Activated CD4-positive, alpha-beta T cell treated with anti-CD3 and anti-CD28 coated beads, Interleukin-10, Interleukin-2, amounts not matched to agents 100 ng/mL and 50 ng/mL, durations not matched to agents 16 hours and 8 hours (primary cell): Measurements from ENCODE around the gene CCDC186.
A peak's percentile ranks its signal among the peaks of the same experiment; 100 is the strongest.

Source experiments
- DNase-seq: peaks from one replicate; pipeline ENCODE4 v3.0.0-alpha.2; 2020

Gene CCDC186

GRCh38 chr10:114173921-114174694 is at the start of gene CCDC186:
Gene CCDC186 (minus strand): TSS chr10:114174203. CDS start chr10:114163268, 10,935 bp downstream.
- DNase-seq = peak; percentile 97

- DNase-seq = no peak
These were observed 49.1 kb upstream of the CCDC186 start for GRCh38 chr10:114223066-114223465.

- no peak for DNase-seq
These were observed 47.2 kb upstream of the CCDC186 start for GRCh38 chr10:114221235-114221634.

- DNase-seq = no peak
These were observed 46.3 kb upstream of the CCDC186 start for GRCh38 chr10:114220281-114220680.

GRCh38 chr10:114215033-114215432 is 41.0 kb upstream of the CCDC186 start:
- DNase-seq = no peak

GRCh38 chr10:114212153-114212552 is 38.1 kb upstream of the CCDC186 start:
- no peak for DNase-seq

- DNase-seq = no peak
These were observed 34.3 kb upstream of the CCDC186 start for GRCh38 chr10:114208351-114208750.

GRCh38 chr10:114207349-114207748 is 33.3 kb upstream of the CCDC186 start:
- DNase-seq = no peak

- no peak for DNase-seq
These were observed 32.9 kb upstream of the CCDC186 start for GRCh38 chr10:114206902-114207301.

GRCh38 chr10:114202812-114203211 is 28.8 kb upstream of the CCDC186 start:
- no peak for DNase-seq

- no peak for DNase-seq
These were observed 25.2 kb upstream of the CCDC186 start for GRCh38 chr10:114199239-114199638.

GRCh38 chr10:114195079-114195478 is 21.1 kb upstream of the CCDC186 start:
- DNase-seq = peak; percentile 61

GRCh38 chr10:114189700-114190099 is 15.7 kb upstream of the CCDC186 start:
- no peak for DNase-seq

GRCh38 chr10:114188900-114189299 is 14.9 kb upstream of the CCDC186 start:
- no peak for DNase-seq

GRCh38 chr10:114188001-114188400 is 14.0 kb upstream of the CCDC186 start:
- DNase-seq = no peak

GRCh38 chr10:114184276-114184675 is 10.3 kb upstream of the CCDC186 start:
- DNase-seq = no peak

- no peak for DNase-seq
These were observed 9.6 kb upstream of the CCDC186 start for GRCh38 chr10:114183563-114183962.

- DNase-seq = no peak
These were observed 8.0 kb upstream of the CCDC186 start for GRCh38 chr10:114181971-114182370.

GRCh38 chr10:114180937-114181336 is 6.9 kb upstream of the CCDC186 start:
- peak; percentile 6 for DNase-seq

GRCh38 chr10:114179747-114180146 is 5.7 kb upstream of the CCDC186 start:
- DNase-seq = no peak

GRCh38 chr10:114179148-114179547 is 5.1 kb upstream of the CCDC186 start, which contains the start of gene TDRD1:
Gene TDRD1 (plus strand): TSS chr10:114179353. CDS start chr10:114187832, 8,479 bp downstream.
- DNase-seq = no peak

GRCh38 chr10:114176511-114176910 is 2.5 kb upstream of the CCDC186 start:
- DNase-seq = no peak

- no peak for DNase-seq
These were observed 1.7 kb upstream of the CCDC186 start for GRCh38 chr10:114175667-114176066.

GRCh38 chr10:114174695-114175188 is 739 bp upstream of the CCDC186 start:
- DNase-seq = peak; percentile 22

GRCh38 chr10:114173603-114173920 is 441 bp downstream of the CCDC186 start:
- DNase-seq = peak; percentile 18
